Measurements from ENCODE around the gene TMEM132D.

TMEM132D gene

GRCh38 chr12:129339336-129339735 is 564.5 kb downstream of the TMEM132D start:
- DNase-seq (ENCODE audit: low read depth in 2 of 2) = no peak

- no peak for DNase-seq (ENCODE audit: low read depth in 2 of 2)
Measured at GRCh38 chr12:129337413-129337812, 566.4 kb downstream of the TMEM132D start.

- DNase-seq (ENCODE audit: low read depth in 2 of 2) = no peak
Measured at GRCh38 chr12:129335773-129336172, 568.1 kb downstream of the TMEM132D start.

- DNase-seq (ENCODE audit: low read depth in 2 of 2) = no peak
Measured at GRCh38 chr12:129332286-129332685, 571.5 kb downstream of the TMEM132D start.

GRCh38 chr12:129331356-129332085 is 572.3 kb downstream of the TMEM132D start:
- no peak for DNase-seq (ENCODE audit: low read depth in 2 of 2)

GRCh38 chr12:129328235-129328634 is 575.6 kb downstream of the TMEM132D start:
- DNase-seq (ENCODE audit: low read depth in 2 of 2) = no peak

- DNase-seq (ENCODE audit: low read depth in 2 of 2) = no peak
Measured at GRCh38 chr12:129325566-129325965, 578.3 kb downstream of the TMEM132D start.

- DNase-seq (ENCODE audit: low read depth in 2 of 2) = no peak
Measured at GRCh38 chr12:129312048-129312447, 591.8 kb downstream of the TMEM132D start.

- DNase-seq (ENCODE audit: low read depth in 2 of 2) = no peak
Measured at GRCh38 chr12:129310346-129310745, 593.5 kb downstream of the TMEM132D start.

GRCh38 chr12:129305851-129306250 is 598.0 kb downstream of the TMEM132D start:
- no peak for DNase-seq (ENCODE audit: low read depth in 2 of 2)

GRCh38 chr12:129304529-129304928 is 599.3 kb downstream of the TMEM132D start:
- no peak for DNase-seq (ENCODE audit: low read depth in 2 of 2)

GRCh38 chr12:129300011-129300410 is 603.8 kb downstream of the TMEM132D start:
- DNase-seq (ENCODE audit: low read depth in 2 of 2) = no peak

- no peak for DNase-seq (ENCODE audit: low read depth in 2 of 2)
Measured at GRCh38 chr12:129298921-129299320, 604.9 kb downstream of the TMEM132D start.

- DNase-seq (ENCODE audit: low read depth in 2 of 2) = no peak
Measured at GRCh38 chr12:129296671-129297070, 607.2 kb downstream of the TMEM132D start.

- DNase-seq (ENCODE audit: low read depth in 2 of 2) = no peak
Measured at GRCh38 chr12:129294868-129295267, 609.0 kb downstream of the TMEM132D start.

- DNase-seq (ENCODE audit: low read depth in 2 of 2) = no peak
Measured at GRCh38 chr12:129279771-129280170, 624.1 kb downstream of the TMEM132D start.

- no peak for DNase-seq (ENCODE audit: low read depth in 2 of 2)
Measured at GRCh38 chr12:129276361-129277060, 627.3 kb downstream of the TMEM132D start.

GRCh38 chr12:129269756-129270495 is 633.9 kb downstream of the TMEM132D start:
- no peak for DNase-seq (ENCODE audit: low read depth in 2 of 2)

- no peak for DNase-seq (ENCODE audit: low read depth in 2 of 2)
Measured at GRCh38 chr12:129258781-129259318, 645.0 kb downstream of the TMEM132D start.

GRCh38 chr12:129257524-129257923 is 646.3 kb downstream of the TMEM132D start:
- no peak for DNase-seq (ENCODE audit: low read depth in 2 of 2)

GRCh38 chr12:129246630-129247029 is 657.2 kb downstream of the TMEM132D start:
- DNase-seq (ENCODE audit: low read depth in 2 of 2) = no peak

- DNase-seq (ENCODE audit: low read depth in 2 of 2) = no peak
Measured at GRCh38 chr12:129245769-129246168, 658.1 kb downstream of the TMEM132D start.

Measured in stimulated activated CD8-positive, alpha-beta memory T cell treated with anti-CD3 and anti-CD28 coated beads, Interleukin-7, amount 100 ng/mL, for 4 hours (primary cell).